ENCODE results near the gene KCNK7. TPM values are rescaled to one million over a fixed set of nuclear protein-coding genes. Genes with fewer than 3 reads are reported as not detected.

The KCNK7 gene
- total RNA-seq = 0.99 TPM

GRCh38 chr11:65595543-65596281 lies at the start of gene KCNK7:
TSS of gene KCNK7 (minus strand) at chr11:65595800. CDS start at chr11:65595772, 28 bp downstream.

DNA sequence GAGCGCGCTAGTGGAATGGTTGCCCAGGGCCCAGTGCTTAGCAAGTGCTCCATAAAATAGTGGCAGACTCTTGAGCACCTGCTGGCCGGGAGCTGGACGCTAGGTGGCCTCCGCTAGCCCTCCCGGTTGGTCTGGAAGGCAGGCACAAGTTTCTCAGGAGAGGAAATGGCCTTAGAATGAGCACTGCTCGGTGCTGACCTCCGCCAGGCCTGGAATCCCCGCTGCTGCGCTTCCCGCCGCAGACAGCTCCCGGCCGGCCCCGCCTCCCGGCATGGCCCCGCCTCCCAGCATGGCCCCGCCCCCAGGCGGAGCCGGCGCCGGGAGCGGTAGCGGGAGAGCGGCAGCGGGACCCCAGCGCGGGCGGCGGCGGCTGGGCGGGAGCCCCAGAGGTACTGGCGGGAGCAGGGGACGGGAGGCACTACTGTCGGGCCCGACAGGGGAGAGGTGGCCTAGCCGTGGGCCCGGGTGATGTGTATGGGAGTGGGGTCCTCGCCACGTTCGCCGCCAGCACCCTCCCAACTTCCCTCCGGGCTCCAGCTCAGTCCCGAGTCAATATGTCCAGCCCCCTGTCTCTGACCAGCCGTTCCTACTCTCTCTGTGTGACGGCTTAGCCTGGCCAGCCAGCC lies 42.3 kb upstream of the KCNK7 start, which contains the start of gene SIPA1:
Gene SIPA1, plus strand, starts transcription at position 308 of the 626 bp plus-strand sequence. CDS start 2,821 bp downstream, outside the sequence.

GRCh38 chr11:65615229-65615949 lies 19.8 kb upstream of the KCNK7 start, which contains the start of gene PCNX3:
TSS of gene PCNX3 (plus strand) at chr11:65615776. CDS start at chr11:65616312, 536 bp downstream.

DNA sequence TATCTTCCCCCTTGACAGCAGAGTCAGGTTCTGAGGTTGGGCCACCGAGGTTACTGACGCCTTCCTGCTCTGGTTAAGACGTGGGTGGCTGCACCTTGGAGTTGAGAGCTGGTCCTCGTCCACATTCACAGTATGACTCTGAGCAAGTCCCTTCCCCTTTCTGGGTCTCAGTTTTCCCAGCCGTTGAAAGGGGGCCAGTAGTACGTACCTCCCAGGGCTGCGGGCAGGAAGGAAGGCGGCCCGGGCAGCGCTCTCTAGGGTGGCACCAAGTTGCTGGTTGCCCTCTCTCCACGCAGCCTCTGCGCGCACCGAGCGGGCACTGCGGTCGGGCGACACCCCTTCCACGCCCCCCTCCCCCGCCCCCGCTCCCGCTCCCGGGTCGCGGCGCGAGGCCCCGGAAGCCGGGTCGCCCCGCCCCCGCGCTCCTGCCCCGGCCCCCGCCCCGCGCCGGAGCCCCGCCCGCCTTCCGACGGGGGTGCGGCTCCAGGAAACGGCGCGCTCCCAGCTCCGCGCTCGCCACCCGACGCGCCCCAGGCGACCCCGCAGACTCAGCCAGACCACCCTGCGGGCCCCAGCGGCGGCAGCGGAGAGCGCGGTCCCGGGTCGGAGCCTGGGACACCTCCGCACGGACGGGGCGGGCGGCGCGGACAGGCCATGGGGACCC lies 19.9 kb downstream of the KCNK7 start, which contains the start of gene EHBP1L1:
Gene EHBP1L1, plus strand, starts transcription at position 486 of the 664 bp plus-strand sequence. CDS start 250 bp downstream, outside the sequence.

GRCh38 chr11:65572356-65573051 lies 23.1 kb downstream of the KCNK7 start, which contains the start of gene FAM89B:
TSS of gene FAM89B (plus strand) at chr11:65572538. CDS start at chr11:65572670, 132 bp downstream.

GRCh38 chr11:65569973-65570918 lies 25.4 kb downstream of the KCNK7 start, which contains the start of gene ZNRD2:
TSS of gene ZNRD2 (plus strand) at chr11:65570477. CDS start at chr11:65570492, 15 bp downstream.

DNA sequence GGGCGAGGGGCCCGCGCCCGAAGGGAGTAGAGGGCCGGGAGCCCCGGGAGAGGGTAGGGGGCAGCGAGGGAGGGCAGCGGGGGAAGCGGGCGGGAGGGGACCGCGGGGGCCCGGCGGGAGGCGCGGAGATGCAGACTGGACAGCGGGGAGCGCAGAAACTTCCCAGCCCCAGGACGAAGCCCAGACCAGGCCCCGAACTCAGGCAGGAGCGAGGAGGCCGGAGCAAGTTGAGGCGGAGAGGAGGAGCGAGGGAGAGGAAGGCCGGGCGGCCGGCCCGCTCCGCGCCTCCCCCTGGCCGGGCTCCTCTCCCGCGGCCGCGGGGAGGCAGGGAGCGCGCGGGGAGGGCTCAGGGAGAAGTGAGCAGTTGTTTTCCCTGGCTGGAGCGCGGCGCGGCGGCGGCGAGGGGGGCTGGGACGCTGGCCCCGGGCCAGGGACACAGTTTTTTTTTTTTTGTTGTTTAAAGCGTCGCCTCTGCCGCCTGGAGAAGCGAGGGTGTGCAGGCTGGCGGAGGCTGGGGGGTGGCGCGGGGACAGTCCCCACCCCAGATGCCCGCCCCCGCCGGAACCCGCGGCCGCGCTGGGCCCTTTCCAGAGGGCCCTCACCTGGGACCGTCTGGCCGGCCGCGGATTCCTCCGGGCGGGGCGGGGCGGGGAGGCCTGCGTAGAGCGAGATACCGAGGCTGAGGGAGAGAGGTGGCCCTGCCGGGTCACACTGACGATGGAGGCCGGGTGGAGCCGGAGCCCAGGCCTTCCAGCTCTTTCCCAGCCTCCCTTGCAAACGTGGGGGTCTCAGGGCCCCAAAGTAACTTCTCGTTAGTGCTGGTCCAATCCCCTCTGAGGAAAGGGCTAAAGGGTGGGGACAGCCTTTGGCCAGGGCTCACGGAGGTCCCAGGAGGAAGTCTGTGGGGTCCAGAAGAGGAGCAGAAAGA lies 37.3 kb downstream of the KCNK7 start, which contains the start of gene LTBP3:
Gene LTBP3, minus strand, starts transcription at position 358 of the 928 bp plus-strand sequence. CDS start 400 bp downstream, outside the sequence.

Other genes with a start within 250 kb of the KCNK7 start
- gene TIGD3, start 241.0 kb downstream of the KCNK7 start, total RNA-seq = 3.6 TPM
- gene SLC25A45, start 213.2 kb downstream of the KCNK7 start, total RNA-seq = 3.5 TPM
- gene FRMD8, start 209.2 kb downstream of the KCNK7 start, total RNA-seq = 35.2 TPM
- 82.1 TPM for gene NEAT1, start 173.0 kb downstream of the KCNK7 start, total RNA-seq
- gene MALAT1, start 96.8 kb downstream of the KCNK7 start, total RNA-seq = 30,401 TPM
- 57.6 TPM for gene SCYL1, start 70.7 kb downstream of the KCNK7 start, total RNA-seq
- gene LTBP3, start 37.4 kb downstream of the KCNK7 start, total RNA-seq = 190 TPM
- gene ZNRD2, start 25.3 kb downstream of the KCNK7 start, total RNA-seq = 28.4 TPM
- gene FAM89B, start 23.3 kb downstream of the KCNK7 start, total RNA-seq = 17.2 TPM
- 51.2 TPM for gene EHBP1L1, start 19.7 kb downstream of the KCNK7 start, total RNA-seq
- gene MAP3K11, start 18.4 kb upstream of the KCNK7 start, total RNA-seq = 29.9 TPM
- gene PCNX3, start 20.0 kb upstream of the KCNK7 start, total RNA-seq = 19.2 TPM
- gene SIPA1, start 42.3 kb upstream of the KCNK7 start, total RNA-seq = 16.2 TPM
- gene RELA, start 67.1 kb upstream of the KCNK7 start, total RNA-seq = 24.5 TPM
- 58.7 TPM for gene KAT5, start 116.5 kb upstream of the KCNK7 start, total RNA-seq
- gene RNASEH2C, start 125.0 kb upstream of the KCNK7 start, total RNA-seq = 38.4 TPM
- 8.6 TPM for gene AP5B1, start 185.2 kb upstream of the KCNK7 start, total RNA-seq
- 0.49 TPM for gene OVOL1, start 191.3 kb upstream of the KCNK7 start, total RNA-seq
- gene SNX32, start 238.2 kb upstream of the KCNK7 start, total RNA-seq = 3.1 TPM

All from camera-type eye (tissue), 1 donor.